ENCODE measurements around the gene PEMT. TPM values are rescaled to one million over a fixed set of nuclear protein-coding genes. Genes with fewer than 3 reads are reported as not detected.

The PEMT gene
- total and polyA plus RNA-seq, 2 experiments from 2014 or later: 54.8 to 55.2 TPM

GRCh38 chr17:17605083-17605728, 13.7 kb upstream of the PEMT start:
- no peak overlapping the region for H3K4me2 ChIP-seq

More at GRCh38 chr17:17605083-17605728, 13.7 kb upstream of the PEMT start:
- H3K4me3 Mint-ChIP-seq: no peak overlapping the region
- peaks cover 6% of the 10 kb centered on the region for H3K27me3 Mint-ChIP-seq (ENCODE audit: insufficient read depth, low read depth, poor library complexity)
- no peak overlapping the region for H3K27ac ChIP-seq (ENCODE audit: low read depth)
- H4K20me1 ChIP-seq (replicated peaks; ENCODE audit: insufficient read depth): no peaks in the 10 kb centered on the region
- no peak overlapping the region for H2AFZ ChIP-seq
- peaks cover 10% of the 10 kb centered on the region; the same call in 2 of the 3 replicates for H3K4me1 Mint-ChIP-seq
- peaks cover 4% of the 10 kb centered on the region for H3K9me3 Mint-ChIP-seq
- H3K4me3 ChIP-seq: no peak overlapping the region
- no peak for TF ChIP-seq ETS1 (IDR thresholded peaks at IDR 0.05)
- TF ChIP-seq, protein P1, sequence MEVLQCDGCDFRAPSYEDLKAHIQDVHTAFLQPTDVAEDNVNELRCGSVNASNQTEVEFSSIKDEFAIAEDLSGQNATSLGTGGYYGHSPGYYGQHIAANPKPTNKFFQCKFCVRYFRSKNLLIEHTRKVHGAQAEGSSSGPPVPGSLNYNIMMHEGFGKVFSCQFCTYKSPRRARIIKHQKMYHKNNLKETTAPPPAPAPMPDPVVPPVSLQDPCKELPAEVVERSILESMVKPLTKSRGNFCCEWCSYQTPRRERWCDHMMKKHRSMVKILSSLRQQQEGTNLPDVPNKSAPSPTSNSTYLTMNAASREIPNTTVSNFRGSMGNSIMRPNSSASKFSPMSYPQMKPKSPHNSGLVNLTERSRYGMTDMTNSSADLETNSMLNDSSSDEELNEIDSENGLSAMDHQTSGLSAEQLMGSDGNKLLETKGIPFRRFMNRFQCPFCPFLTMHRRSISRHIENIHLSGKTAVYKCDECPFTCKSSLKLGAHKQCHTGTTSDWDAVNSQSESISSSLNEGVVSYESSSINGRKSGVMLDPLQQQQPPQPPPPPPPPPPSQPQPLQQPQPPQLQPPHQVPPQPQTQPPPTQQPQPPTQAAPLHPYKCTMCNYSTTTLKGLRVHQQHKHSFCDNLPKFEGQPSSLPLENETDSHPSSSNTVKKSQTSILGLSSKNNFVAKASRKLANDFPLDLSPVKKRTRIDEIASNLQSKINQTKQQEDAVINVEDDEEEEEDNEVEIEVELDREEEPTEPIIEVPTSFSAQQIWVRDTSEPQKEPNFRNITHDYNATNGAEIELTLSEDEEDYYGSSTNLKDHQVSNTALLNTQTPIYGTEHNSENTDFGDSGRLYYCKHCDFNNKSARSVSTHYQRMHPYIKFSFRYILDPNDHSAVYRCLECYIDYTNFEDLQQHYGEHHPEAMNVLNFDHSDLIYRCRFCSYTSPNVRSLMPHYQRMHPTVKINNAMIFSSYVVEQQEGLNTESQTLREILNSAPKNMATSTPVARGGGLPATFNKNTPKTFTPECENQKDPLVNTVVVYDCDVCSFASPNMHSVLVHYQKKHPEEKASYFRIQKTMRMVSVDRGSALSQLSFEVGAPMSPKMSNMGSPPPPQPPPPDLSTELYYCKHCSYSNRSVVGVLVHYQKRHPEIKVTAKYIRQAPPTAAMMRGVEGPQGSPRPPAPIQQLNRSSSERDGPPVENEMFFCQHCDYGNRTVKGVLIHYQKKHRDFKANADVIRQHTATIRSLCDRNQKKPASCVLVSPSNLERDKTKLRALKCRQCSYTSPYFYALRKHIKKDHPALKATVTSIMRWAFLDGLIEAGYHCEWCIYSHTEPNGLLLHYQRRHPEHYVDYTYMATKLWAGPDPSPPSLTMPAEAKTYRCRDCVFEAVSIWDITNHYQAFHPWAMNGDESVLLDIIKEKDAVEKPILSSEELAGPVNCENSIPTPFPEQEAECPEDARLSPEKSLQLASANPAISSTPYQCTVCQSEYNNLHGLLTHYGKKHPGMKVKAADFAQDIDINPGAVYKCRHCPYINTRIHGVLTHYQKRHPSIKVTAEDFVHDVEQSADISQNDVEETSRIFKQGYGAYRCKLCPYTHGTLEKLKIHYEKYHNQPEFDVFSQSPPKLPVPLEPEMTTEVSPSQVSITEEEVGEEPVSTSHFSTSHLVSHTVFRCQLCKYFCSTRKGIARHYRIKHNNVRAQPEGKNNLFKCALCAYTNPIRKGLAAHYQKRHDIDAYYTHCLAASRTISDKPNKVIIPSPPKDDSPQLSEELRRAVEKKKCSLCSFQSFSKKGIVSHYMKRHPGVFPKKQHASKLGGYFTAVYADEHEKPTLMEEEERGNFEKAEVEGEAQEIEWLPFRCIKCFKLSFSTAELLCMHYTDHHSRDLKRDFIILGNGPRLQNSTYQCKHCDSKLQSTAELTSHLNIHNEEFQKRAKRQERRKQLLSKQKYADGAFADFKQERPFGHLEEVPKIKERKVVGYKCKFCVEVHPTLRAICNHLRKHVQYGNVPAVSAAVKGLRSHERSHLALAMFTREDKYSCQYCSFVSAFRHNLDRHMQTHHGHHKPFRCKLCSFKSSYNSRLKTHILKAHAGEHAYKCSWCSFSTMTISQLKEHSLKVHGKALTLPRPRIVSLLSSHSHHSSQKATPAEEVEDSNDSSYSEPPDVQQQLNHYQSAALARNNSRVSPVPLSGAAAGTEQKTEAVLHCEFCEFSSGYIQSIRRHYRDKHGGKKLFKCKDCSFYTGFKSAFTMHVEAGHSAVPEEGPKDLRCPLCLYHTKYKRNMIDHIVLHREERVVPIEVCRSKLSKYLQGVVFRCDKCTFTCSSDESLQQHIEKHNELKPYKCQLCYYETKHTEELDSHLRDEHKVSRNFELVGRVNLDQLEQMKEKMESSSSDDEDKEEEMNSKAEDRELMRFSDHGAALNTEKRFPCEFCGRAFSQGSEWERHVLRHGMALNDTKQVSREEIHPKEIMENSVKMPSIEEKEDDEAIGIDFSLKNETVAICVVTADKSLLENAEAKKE (CRISPR knock-in tag; IDR thresholded peaks at IDR 0.05): no peak
- TF ChIP-seq POLR2AphosphoS5 (IDR thresholded peaks at IDR 0.05; ENCODE audit: low read depth): no peak
- TF ChIP-seq ZNF114 (CRISPR knock-in tag; IDR thresholded peaks at IDR 0.05): no peak
- no peak for TF ChIP-seq REST (IDR thresholded peaks at IDR 0.05; ENCODE audit: unreplicated experiment)
- TF ChIP-seq STAT1 (IDR thresholded peaks at IDR 0.05; ENCODE audit: unreplicated experiment): no peak
- no peak for TF ChIP-seq EZH2phosphoT487 (IDR thresholded peaks at IDR 0.05; ENCODE audit: unreplicated experiment)
- no peak for TF ChIP-seq JUNB (IDR thresholded peaks at IDR 0.05; ENCODE audit: unreplicated experiment)
- TF ChIP-seq ZNF331 (CRISPR knock-in tag; IDR thresholded peaks at IDR 0.05; ENCODE audit: low read depth): no peak
- TF ChIP-seq CREB1 (CRISPR knock-in tag; IDR thresholded peaks at IDR 0.05; ENCODE audit: low read depth): no peak
- TF ChIP-seq, protein P2, sequence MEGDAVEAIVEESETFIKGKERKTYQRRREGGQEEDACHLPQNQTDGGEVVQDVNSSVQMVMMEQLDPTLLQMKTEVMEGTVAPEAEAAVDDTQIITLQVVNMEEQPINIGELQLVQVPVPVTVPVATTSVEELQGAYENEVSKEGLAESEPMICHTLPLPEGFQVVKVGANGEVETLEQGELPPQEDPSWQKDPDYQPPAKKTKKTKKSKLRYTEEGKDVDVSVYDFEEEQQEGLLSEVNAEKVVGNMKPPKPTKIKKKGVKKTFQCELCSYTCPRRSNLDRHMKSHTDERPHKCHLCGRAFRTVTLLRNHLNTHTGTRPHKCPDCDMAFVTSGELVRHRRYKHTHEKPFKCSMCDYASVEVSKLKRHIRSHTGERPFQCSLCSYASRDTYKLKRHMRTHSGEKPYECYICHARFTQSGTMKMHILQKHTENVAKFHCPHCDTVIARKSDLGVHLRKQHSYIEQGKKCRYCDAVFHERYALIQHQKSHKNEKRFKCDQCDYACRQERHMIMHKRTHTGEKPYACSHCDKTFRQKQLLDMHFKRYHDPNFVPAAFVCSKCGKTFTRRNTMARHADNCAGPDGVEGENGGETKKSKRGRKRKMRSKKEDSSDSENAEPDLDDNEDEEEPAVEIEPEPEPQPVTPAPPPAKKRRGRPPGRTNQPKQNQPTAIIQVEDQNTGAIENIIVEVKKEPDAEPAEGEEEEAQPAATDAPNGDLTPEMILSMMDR (conservative IDR thresholded peaks at IDR 0.05; ENCODE audit: low read depth in 2 of 2): no peak
- ATAC-seq (no peak), DNase-seq (ENCODE audit: low spot score) (no peak)
- H3F3A ChIP-seq (replicated peaks; ENCODE audit: low read depth): 0 out of 2 replicates have a peak, but pooled peaks cover 3% of the 10 kb centered on the region
- no peaks in the 10 kb centered on the region; the same call in 1 of the 2 replicates for H3K9me2 ChIP-seq (ENCODE audit: insufficient read depth)
- H3K27ac Mint-ChIP-seq: no peak overlapping the region
- H3K4me1 ChIP-seq (ENCODE audit: insufficient read depth): peaks cover 1% of the 10 kb centered on the region; the same call in 1 of the 2 replicates
- no peaks in the 10 kb centered on the region for H3K36me3 ChIP-seq (ENCODE audit: insufficient read depth)
- no peaks in the 10 kb centered on the region for H3K79me2 ChIP-seq (replicated peaks; ENCODE audit: insufficient read depth)
- H3K27me3 ChIP-seq (ENCODE audit: insufficient read depth): no peaks in the 10 kb centered on the region
- peaks cover 7% of the 10 kb centered on the region; the same call in 1 of the 3 replicates for H3K36me3 Mint-ChIP-seq (ENCODE audit: low read depth)
